Heart left ventricle (tissue), 13 donors: ENCODE results near the gene DRD3.

Experiments
- CTCF ChIP-seq, 12 donors: fragments of 200-600 bp; sonication (generic) in 4 of 12; IDR thresholded peaks; one replicate each; pipeline versions ENCODE4 v1.5.0 to v1.8.0; 2018 to 2022; ENCODE audit warnings: antibody characterized with exemption in 12 of 12, mild to moderate bottlenecking in 5 of 12
- POLR2A ChIP-seq, 2 donors: fragments of 450-650 bp; IDR thresholded peaks; one replicate each; pipeline ENCODE4 v1.6.1; 2017; ENCODE audit warnings: antibody characterized with exemption in 2 of 2, mild to moderate bottlenecking in 2 of 2, moderate library complexity in 2 of 2
- donor health status: ischemic (EF 13 %, LVEDD 7.1; RV severe dilation, severe dysfunction).
- donor health status: DM: no; HTN: yes; CAD: no.
- donor health status: DM: no; HTN: no; CAD: no.
- donor health status: ischemic (EF 25% LVEDD 6.9; RV normal size, moderate dysfunction).
- donor health status: ischemic (EF 25% LVEDD 5.7; RV mildly dilated, moderate dysfunction).
- donor health status: ischemic (EF 35%, LVEDD 5.7; RV mildly dilated, moderate dysfunction).
- donor health status: nonischemic (EF 11% LVEDD 7.7; RV severe dilation, severe dysfunction).
- donor health status: DM: yes; HTN: yes; CAD: no.
- donor health status: PGD.
- donor health status: ischemic (EF 29% LVEDD 5.4; RV normal size, mild dysfunction).
- donor health status: nonischemic (EF 23%, LVEDD 6.1; RV moderate dilation, normal function).

GRCh38 chr3:114157321-114157720, 21.5 kb downstream of the DRD3 start:
- TF ChIP-seq CTCF (IDR thresholded peaks at IDR 0.05) (no peak), POLR2A (IDR thresholded peaks at IDR 0.05) (no peak)
